ENCODE measurements around the gene PPP6R3.

DNA sequence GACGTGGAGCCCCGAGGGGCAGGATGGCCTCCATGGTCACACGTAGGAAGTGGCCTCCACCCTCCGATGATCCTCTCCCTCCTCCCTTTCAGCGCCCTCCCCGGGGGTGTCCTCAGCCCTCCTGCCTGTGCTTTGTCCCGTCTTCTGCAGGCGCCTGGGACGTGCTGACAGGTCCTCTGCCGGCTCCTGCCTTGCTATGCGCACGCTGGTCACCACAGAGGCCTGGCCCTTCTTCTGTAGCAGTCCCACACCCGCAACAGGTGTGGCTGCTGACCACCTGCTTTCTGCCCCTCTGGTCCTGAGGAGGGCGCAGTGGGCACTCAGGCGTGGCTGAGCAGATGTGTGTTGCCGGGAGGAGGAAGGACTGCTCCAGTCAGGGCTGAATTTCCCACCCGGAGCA, 27.7 kb upstream of the PPP6R3 start:
- TF ChIP-seq MLLT1 (IDR thresholded peaks at IDR 0.05) (no peak), RAD21 (IDR thresholded peaks at IDR 0.05; ENCODE audit: insufficient read depth, low read depth, low read length) (no peak), ZBED1 (IDR thresholded peaks at IDR 0.05; ENCODE audit: borderline replicate concordance) (no peak), GABPA (IDR thresholded peaks at IDR 0.05; ENCODE audit: low read depth) (no peak), EZH2 (IDR thresholded peaks at IDR 0.05; ENCODE audit: borderline replicate concordance, control insufficient read depth, low read depth, low read length) (no peak), CTCF (IDR thresholded peaks at IDR 0.05 in 2 of 3, conservative IDR thresholded peaks at IDR 0.05 in 1 of 3; ENCODE audit: control insufficient read depth in 2 of 3, extremely low read depth in 1 of 3, insufficient read depth in 1 of 3, low read depth in 3 of 3, low read length in 3 of 3) (no peak), IKZF1 (conservative IDR thresholded peaks at IDR 0.05) (no peak), POLR2A (IDR thresholded peaks at IDR 0.05; ENCODE audit: low read depth, low read length) (no peak), TAF1 (IDR thresholded peaks at IDR 0.05; ENCODE audit: borderline replicate concordance, low read depth, low read length) (no peak), FOXK2 (IDR thresholded peaks at IDR 0.05) (no peak), KLF5 (IDR thresholded peaks at IDR 0.05; ENCODE audit: partially characterized antibody) (no peak), SP1 (IDR thresholded peaks at IDR 0.05; ENCODE audit: low read depth, low read length) (no peak)
- TF ChIP-seq, protein P1, sequence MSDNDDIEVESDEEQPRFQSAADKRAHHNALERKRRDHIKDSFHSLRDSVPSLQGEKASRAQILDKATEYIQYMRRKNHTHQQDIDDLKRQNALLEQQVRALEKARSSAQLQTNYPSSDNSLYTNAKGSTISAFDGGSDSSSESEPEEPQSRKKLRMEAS (IDR thresholded peaks at IDR 0.05; ENCODE audit: low read depth, low read length): no peak
- TF ChIP-seq, protein P2, sequence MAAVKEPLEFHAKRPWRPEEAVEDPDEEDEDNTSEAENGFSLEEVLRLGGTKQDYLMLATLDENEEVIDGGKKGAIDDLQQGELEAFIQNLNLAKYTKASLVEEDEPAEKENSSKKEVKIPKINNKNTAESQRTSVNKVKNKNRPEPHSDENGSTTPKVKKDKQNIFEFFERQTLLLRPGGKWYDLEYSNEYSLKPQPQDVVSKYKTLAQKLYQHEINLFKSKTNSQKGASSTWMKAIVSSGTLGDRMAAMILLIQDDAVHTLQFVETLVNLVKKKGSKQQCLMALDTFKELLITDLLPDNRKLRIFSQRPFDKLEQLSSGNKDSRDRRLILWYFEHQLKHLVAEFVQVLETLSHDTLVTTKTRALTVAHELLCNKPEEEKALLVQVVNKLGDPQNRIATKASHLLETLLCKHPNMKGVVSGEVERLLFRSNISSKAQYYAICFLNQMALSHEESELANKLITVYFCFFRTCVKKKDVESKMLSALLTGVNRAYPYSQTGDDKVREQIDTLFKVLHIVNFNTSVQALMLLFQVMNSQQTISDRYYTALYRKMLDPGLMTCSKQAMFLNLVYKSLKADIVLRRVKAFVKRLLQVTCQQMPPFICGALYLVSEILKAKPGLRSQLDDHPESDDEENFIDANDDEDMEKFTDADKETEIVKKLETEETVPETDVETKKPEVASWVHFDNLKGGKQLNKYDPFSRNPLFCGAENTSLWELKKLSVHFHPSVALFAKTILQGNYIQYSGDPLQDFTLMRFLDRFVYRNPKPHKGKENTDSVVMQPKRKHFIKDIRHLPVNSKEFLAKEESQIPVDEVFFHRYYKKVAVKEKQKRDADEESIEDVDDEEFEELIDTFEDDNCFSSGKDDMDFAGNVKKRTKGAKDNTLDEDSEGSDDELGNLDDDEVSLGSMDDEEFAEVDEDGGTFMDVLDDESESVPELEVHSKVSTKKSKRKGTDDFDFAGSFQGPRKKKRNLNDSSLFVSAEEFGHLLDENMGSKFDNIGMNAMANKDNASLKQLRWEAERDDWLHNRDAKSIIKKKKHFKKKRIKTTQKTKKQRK (IDR thresholded peaks at IDR 0.05; ENCODE audit: low read depth, low read length): no peak
